Adipose tissue (tissue), 3 donors: ENCODE measurements around the gene LAMC3. TPM values are rescaled to one million over a fixed set of nuclear protein-coding genes. Genes with fewer than 3 reads are reported as not detected.

Experiments used
- H3K27ac ChIP-seq: one replicate; pipeline ENCODE4 v1.5.1; 2013; ENCODE audit warnings: low read depth, low read length
- WGBS, 3 donors: extraction: QIAGEN DNeasy Blood & Tissue Kit; methylation state at CpG; one replicate each; pipeline ENCODE4 v1.1.7; 2013; 5-methylcytosine and 5-hydroxymethylcytosine counted together
- polyA plus RNA-seq, 3 donors: library from polyadenylated mRNA; stranded (reverse); fragments of 200-250 nt; gene quantifications; one replicate each; pipeline ENCODE4 v1.2.3, GENCODE V29; 2013
- donor health status: healthy with polysubstance abuse.
- donor health status: Bipolar disorder and iron deficiency.
- donor health status: healthy.

LAMC3 gene
- polyA plus RNA-seq, 3 donors: 0.45 to 1.8 (median 0.46) TPM

GRCh38 chr9:130975156-130975555, 33.8 kb upstream of the LAMC3 start:
- no peak overlapping the region for H3K27ac ChIP-seq
- 90 to 95% (median 92%) methylated on average over 5 of the region's 5 CpGs for WGBS, 3 donors

GRCh38 chr9:130975932-130976841, 32.8 kb upstream of the LAMC3 start:
- 82 to 86% (median 86%) methylated on average over 13 of the region's 13 CpGs for WGBS, 3 donors
- no peak overlapping the region for H3K27ac ChIP-seq

GRCh38 chr9:130977811-130978221, 31.2 kb upstream of the LAMC3 start:
- 30 to 61% (median 57%) methylated on average over 16 of the region's 16 CpGs for WGBS, 3 donors
- no peak overlapping the region for H3K27ac ChIP-seq

- H3K27ac ChIP-seq: no peak overlapping the region
- 81 to 86% (median 84%) methylated on average over 20 of the region's 20 CpGs for WGBS, 3 donors
These were observed 29.2 kb upstream of the LAMC3 start for GRCh38 chr9:130979591-130980385.

DNA sequence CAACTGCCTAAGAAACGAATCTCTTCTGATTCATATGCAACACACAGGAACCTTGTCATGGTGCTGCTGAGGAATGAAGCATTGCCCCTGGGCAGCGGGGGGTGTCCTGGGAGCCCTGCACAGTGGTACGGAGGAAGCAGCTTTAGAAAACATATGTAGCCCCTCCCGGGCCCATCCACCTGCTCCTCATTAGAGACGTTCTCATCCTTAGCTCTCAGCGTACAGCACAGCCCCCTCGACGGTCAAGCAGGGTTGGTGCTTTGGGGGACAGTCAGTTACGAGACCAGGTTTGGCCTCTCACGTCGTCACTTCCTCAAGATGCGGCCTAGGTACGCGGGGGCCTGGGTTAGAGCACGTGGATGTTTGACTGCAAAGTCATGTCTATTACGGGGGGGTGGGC, 28.4 kb upstream of the LAMC3 start:
- WGBS, 3 donors: 60 to 70% (median 64%) methylated on average over 16 of the region's 16 CpGs
- H3K27ac ChIP-seq: no peak overlapping the region

GRCh38 chr9:130981002-130981755, 27.8 kb upstream of the LAMC3 start:
- WGBS, 3 donors: 41 to 67% (median 52%) methylated on average over 10 of the region's 10 CpGs
- no peak overlapping the region for H3K27ac ChIP-seq

DNA sequence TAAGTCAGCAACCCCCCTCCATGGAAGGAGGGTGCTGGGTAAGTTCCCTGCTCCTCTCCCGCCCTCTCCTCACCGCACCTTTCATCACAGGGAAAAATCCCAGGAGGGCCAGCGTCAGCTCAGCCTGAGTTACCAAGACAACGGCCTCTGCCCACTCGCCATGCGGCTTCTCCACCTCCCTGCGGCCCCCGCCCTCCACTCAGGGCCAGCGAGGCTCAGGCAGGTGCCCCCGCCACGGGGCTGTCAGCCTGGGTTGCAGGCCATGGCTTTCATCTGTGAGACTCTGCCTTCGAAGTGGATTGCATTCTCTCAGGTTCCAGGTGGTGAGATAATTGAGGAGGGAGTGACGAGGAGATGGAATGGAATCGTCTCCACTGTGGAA, 27.2 kb upstream of the LAMC3 start:
- H3K27ac ChIP-seq: no peak overlapping the region
- 34 to 61% (median 52%) methylated on average over 14 of the region's 14 CpGs for WGBS, 3 donors

GRCh38 chr9:130982636-130983358, 26.2 kb upstream of the LAMC3 start:
- no peak overlapping the region for H3K27ac ChIP-seq
- 75 to 83% (median 80%) methylated on average over 25 of the region's 25 CpGs for WGBS, 3 donors

GRCh38 chr9:130983359-130983670, 25.7 kb upstream of the LAMC3 start:
- 67 to 90% (median 87%) methylated on average over 6 of the region's 6 CpGs for WGBS, 3 donors
- no peak overlapping the region for H3K27ac ChIP-seq

DNA sequence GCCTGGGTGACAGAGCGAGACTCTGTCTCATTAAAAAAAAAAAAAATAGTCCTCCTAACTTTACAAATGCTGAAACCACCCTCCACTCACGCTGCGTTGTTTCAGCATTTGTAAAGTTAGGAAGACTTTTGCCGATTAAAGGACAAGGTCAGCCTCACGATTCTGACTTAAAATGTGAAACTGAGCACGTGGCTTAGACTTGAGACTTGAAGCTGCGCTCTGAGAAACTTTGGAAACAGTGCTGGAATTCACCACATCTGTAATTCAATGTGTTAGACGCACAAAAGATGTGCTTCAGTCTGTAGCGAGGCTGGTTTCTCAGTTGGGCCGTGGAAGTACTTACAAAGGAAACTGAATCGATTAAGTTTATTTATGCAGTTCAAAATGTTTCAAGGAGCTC, 25.0 kb upstream of the LAMC3 start:
- H3K27ac ChIP-seq: no peak overlapping the region
- 76 to 86% (median 84%) methylated on average over 11 of the region's 11 CpGs for WGBS, 3 donors

- 76 to 88% (median 87%) methylated on average over 8 of the region's 8 CpGs for WGBS, 3 donors
- no peak overlapping the region for H3K27ac ChIP-seq
These were observed 24.5 kb upstream of the LAMC3 start for GRCh38 chr9:130984521-130984920.

GRCh38 chr9:130985029-130985428, 23.9 kb upstream of the LAMC3 start:
- no peak overlapping the region for H3K27ac ChIP-seq
- WGBS, 3 donors: 80 to 86% (median 84%) methylated on average over 6 of the region's 6 CpGs

DNA sequence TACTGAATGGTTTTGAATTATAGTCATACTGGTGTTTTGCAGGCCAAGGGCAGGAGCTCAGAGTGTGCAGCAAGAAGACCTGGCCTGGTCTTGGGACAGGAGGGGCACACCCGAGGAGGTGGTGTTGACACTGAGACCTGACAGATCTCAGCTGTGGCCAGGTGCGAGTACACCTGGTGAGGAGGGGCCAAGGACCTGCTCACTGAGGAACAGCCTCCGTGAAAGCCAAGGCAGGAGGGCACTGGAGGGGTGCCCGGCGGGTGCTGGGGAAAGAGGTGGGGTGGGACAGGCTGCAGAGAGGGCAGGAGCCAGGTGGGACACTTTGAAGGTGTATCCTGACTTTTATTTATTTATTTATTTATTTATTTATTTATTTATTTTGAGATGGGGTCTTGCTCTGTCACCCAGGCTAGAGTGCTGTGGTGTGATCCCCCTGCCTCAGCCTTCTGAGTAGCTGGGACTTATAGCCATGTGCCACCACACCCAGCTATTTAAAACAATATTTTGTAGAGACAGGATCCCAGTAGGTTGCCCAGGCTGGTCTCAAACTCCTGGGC, 23.3 kb upstream of the LAMC3 start:
- 58 to 87% (median 85%) methylated on average over 5 of the region's 5 CpGs for whole genome bisulfite sequencing, 3 donors
- no peak overlapping the region for H3K27ac ChIP-seq

- 38 to 63% (median 58%) methylated on average over 24 of the region's 24 CpGs for WGBS, 3 donors
- H3K27ac ChIP-seq: no peak overlapping the region
These were observed 22.5 kb upstream of the LAMC3 start for GRCh38 chr9:130986356-130986965.

DNA sequence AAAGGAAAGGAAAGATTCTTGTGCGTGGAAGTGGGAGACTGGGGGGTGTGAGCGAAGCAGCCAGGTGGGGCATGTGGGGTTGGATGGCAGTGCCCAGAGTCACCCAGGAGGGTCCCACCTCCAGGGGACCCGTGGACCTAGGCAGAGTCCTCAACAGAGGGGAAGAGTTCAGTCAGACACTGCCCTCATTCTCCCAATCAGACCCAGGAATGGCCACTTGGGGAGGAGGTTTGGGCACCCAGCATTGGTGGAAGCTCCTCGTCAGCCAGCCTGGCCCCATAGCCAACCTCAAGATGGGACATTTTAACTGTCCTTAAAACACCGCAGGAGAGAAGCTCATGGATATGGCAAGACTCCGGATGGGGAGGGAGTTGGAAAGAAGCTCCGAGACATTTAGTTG, 21.9 kb upstream of the LAMC3 start:
- H3K27ac ChIP-seq: no peak overlapping the region
- WGBS, 3 donors: 74 to 75% (median 75%) methylated on average over 7 of the region's 7 CpGs

GRCh38 chr9:130987738-130988399, 21.1 kb upstream of the LAMC3 start:
- 59 to 68% (median 68%) methylated on average over 10 of the region's 10 CpGs for WGBS, 3 donors

DNA sequence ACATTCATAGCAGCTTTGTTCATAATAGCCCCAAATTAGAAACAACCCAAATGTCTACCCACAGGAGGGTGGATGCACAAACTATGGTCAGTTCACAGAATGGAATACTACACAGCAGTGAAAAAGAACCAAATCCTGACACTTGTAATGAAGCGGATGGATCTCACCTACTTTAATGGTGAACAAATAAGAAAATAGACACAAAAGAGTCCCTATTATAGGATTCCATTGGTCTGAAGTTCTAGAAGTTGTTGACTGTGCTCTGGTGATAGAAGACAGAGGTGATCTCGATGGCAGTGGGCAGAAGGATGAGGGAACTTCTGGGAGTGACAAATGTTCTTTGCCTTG, 20.6 kb upstream of the LAMC3 start:
- no peak overlapping the region for H3K27ac ChIP-seq
- 66 to 98% (median 97%) methylated on average over 2 of the region's 2 CpGs for WGBS, 3 donors

More at GRCh38 chr9:130987738-130988399, 21.1 kb upstream of the LAMC3 start:
- no peak overlapping the region for H3K27ac ChIP-seq
